GM18507 (cell line): Measurements from ENCODE around the gene AK5.

Source experiments
- DNase-seq: peaks from one replicate; pipeline ENCODE4 v3.0.0; 2011; ENCODE audit warnings: low read depth; ENCODE audit not compliant: insufficient read length; ENCODE audit errors: extremely low spot score
- FAIRE-seq: peaks from 2 replicates; lab custom pipeline; 2011; peaks lifted over from hg19 to GRCh38; lab: Jason Lieb, UNC

AK5 gene

GRCh38 chr1:77597310-77597709 lies 315.5 kb downstream of the AK5 start:
- FAIRE-seq (no peak), DNase-seq (no peak)

GRCh38 chr1:77605246-77606026 lies 323.6 kb downstream of the AK5 start:
- DNase-seq (no peak), FAIRE-seq (no peak)

DNA sequence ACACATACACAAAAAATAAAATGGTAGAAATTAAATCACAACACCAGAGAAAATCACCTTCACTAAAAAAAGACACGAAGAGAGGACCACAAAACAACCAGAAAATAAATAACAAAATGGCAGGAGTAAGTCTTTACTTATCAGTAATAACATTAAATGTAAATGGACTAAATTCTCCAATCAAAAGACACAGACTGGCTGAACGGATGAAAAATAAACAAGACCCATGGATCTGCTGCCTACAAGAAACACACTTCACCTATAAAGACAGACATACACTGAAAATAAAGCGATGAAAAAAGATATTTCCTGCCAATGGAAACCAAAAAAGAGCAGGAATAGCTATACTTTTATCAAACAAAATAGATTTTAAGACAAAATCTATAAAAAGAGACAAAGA lies 327.1 kb downstream of the AK5 start:
- FAIRE-seq (no peak), DNase-seq (no peak)
